ENCODE results near the gene CTNNB1.

Gene CTNNB1

DNA sequence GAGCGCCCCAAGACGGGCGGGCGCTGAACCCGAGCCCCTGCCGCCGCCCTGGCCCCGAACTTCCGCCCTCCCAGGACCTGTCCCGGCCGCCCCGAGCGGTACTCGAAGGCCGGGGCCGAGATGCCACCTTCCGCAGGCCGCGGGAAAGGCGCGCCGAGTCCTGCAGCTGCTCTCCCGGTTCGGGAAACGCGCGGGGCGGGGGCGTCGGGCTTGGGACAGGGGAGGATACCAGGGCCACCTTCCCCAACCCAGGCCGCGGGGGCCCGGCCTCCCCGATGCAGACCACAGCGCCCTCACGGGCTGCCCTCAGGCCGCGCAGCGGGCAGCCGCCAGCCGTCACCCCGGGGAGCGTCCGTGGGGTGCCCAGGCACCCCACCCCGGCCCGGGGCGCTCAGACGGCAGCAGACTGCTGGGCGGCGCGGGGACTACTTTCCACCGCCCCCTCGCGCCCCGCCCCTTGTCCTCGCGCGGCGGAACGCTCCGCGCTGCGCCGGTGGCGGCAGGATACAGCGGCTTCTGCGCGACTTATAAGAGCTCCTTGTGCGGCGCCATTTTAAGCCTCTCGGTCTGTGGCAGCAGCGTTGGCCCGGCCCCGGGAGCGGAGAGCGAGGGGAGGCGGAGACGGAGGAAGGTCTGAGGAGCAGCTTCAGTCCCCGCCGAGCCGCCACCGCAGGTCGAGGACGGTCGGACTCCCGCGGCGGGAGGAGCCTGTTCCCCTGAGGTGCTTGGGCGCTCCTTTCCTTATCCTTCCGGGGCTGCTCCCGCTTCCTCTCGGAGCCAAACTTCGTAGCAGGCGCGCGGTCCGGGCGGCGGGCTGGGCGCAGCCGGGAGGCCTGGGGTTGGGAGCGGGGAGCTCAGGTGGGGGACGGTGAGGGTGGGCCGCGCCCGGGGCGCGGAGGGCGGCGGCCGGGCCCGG is at the start of gene CTNNB1:
Gene CTNNB1, plus strand, starts transcription at position 556 of the 916 bp plus-strand sequence. CDS start 24,564 bp downstream, outside the sequence.
- H3F3A ChIP-seq (ENCODE audit: insufficient read depth, low read length), result peaks cover 4% of the 10 kb centered on the region; the same call in 1 of the 2 replicates
- peak within 1 kb of the TSS; percentile 89 for H3K9ac ChIP-seq (ENCODE audit: low read length)
- no peaks in the 10 kb centered on the region for H3K36me3 ChIP-seq (replicated peaks; ENCODE audit: insufficient read depth, low read length)
- H3K4me1 ChIP-seq (ENCODE audit: low read length), result peaks cover 18% of the 10 kb centered on the region
- peak within 1 kb of the TSS; percentile 97 for H3K4me3 ChIP-seq (ENCODE audit: low read length)
- H3K27ac ChIP-seq (ENCODE audit: low read length), result peak within 1 kb of the TSS; percentile 76; the same call in 1 of the 2 replicates
- peak within 1 kb of the TSS; percentile 80 for H3K4me2 ChIP-seq (ENCODE audit: low read depth, low read length)
- peak within 1 kb of the TSS; percentile 88 for H2AFZ ChIP-seq (ENCODE audit: low read length)
- peaks cover 37% of the 10 kb centered on the region for H4K20me1 ChIP-seq (ENCODE audit: insufficient read depth, low read length)
- no peak for TF ChIP-seq EZH2 (optimal IDR thresholded peaks at IDR 0.05; ENCODE audit: low read depth, low read length)
- TF ChIP-seq, protein P1, sequence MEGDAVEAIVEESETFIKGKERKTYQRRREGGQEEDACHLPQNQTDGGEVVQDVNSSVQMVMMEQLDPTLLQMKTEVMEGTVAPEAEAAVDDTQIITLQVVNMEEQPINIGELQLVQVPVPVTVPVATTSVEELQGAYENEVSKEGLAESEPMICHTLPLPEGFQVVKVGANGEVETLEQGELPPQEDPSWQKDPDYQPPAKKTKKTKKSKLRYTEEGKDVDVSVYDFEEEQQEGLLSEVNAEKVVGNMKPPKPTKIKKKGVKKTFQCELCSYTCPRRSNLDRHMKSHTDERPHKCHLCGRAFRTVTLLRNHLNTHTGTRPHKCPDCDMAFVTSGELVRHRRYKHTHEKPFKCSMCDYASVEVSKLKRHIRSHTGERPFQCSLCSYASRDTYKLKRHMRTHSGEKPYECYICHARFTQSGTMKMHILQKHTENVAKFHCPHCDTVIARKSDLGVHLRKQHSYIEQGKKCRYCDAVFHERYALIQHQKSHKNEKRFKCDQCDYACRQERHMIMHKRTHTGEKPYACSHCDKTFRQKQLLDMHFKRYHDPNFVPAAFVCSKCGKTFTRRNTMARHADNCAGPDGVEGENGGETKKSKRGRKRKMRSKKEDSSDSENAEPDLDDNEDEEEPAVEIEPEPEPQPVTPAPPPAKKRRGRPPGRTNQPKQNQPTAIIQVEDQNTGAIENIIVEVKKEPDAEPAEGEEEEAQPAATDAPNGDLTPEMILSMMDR (IDR thresholded peaks at IDR 0.05; ENCODE audit: low read length), result no peak
- no peak for TF ChIP-seq EZH2phosphoT487 (IDR thresholded peaks at IDR 0.05; ENCODE audit: low read length)
- no peaks in the 10 kb centered on the region for H3K9me3 ChIP-seq (replicated peaks; ENCODE audit: insufficient read depth, low read length)
- H3K27me3 ChIP-seq (replicated peaks; ENCODE audit: insufficient read depth, low read length), result no peaks in the 10 kb centered on the region
- DNase-seq, result peak; percentile 89
- H3K9me2 ChIP-seq (replicated peaks; ENCODE audit: insufficient read depth, low read length), result no peaks in the 10 kb centered on the region
- peaks cover 46% of the 10 kb centered on the region for H3K79me2 ChIP-seq (ENCODE audit: low read length)

DNA sequence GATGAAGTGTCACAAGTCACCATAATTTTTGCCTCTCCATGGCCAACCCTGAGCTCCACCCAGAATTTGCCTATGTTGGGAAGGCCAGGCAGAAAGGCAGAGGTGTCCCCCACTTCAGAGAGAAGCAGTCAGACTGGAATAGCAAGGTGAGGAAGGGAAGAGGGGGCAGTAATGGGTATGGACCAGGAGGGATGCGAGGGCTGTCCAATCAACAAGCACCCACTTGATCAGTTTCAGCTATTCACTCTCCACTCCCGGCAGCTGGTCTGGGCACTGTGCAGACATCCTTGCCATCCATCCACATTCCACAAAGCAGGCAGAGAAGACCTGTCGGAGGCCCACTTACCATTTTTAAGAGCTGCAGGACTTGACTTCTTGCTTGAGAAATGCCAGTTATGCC is 43.5 kb upstream of the CTNNB1 start:
- no peaks in the 10 kb centered on the region for H3K4me1 ChIP-seq (ENCODE audit: low read length)
- H3K79me2 ChIP-seq (ENCODE audit: low read length), result no peaks in the 10 kb centered on the region
- no peaks in the 10 kb centered on the region for H3K27me3 ChIP-seq (replicated peaks; ENCODE audit: insufficient read depth, low read length)
- no peaks in the 10 kb centered on the region for H3F3A ChIP-seq (ENCODE audit: insufficient read depth, low read length)
- H2AFZ ChIP-seq (ENCODE audit: low read length), result no peak overlapping the region
- H3K4me3 ChIP-seq (ENCODE audit: low read length), result no peak overlapping the region
- no peaks in the 10 kb centered on the region for H3K9me2 ChIP-seq (replicated peaks; ENCODE audit: insufficient read depth, low read length)
- no peaks in the 10 kb centered on the region for H4K20me1 ChIP-seq (ENCODE audit: insufficient read depth, low read length)
- no peaks in the 10 kb centered on the region for H3K9me3 ChIP-seq (replicated peaks; ENCODE audit: insufficient read depth, low read length)
- H3K36me3 ChIP-seq (replicated peaks; ENCODE audit: insufficient read depth, low read length), result no peaks in the 10 kb centered on the region
- H3K4me2 ChIP-seq (ENCODE audit: low read depth, low read length), result no peak overlapping the region
- no peak overlapping the region for H3K9ac ChIP-seq (ENCODE audit: low read length)
- no peak overlapping the region for H3K27ac ChIP-seq (ENCODE audit: low read length)
- TF ChIP-seq EZH2phosphoT487 (IDR thresholded peaks at IDR 0.05; ENCODE audit: low read length) (no peak), EZH2 (optimal IDR thresholded peaks at IDR 0.05; ENCODE audit: low read depth, low read length) (no peak)
- TF ChIP-seq, protein P1 (IDR thresholded peaks at IDR 0.05; ENCODE audit: low read length), result no peak
- DNase-seq, result no peak

DNA sequence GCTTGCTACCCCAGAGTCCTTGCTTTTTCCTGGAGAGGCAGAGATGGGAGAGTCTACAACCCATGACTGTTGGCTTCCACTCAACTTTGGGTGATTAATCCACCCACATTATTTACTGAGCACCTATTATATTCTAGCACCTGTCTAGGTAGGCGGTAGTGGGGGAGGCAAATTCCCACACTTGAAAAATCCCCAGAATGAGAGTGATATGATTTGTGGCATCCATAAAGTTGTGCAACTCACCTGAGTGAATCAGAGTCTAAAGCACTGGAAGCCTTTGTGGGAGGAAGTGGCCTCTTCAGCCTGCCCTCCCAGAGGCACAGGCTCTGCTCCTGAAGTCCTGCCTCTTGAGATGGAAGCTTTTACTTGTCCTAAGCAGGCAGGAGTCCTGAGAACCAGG is 40.4 kb upstream of the CTNNB1 start:
- Histone ChIP-seq H3K4me1 (ENCODE audit: low read length) (no peaks in the 10 kb centered on the region), H3K9me3 (replicated peaks; ENCODE audit: insufficient read depth, low read length) (no peaks in the 10 kb centered on the region), H3K9ac (ENCODE audit: low read length) (no peak overlapping the region), H2AFZ (ENCODE audit: low read length) (no peak overlapping the region), H3F3A (ENCODE audit: insufficient read depth, low read length) (no peaks in the 10 kb centered on the region), H3K27ac (ENCODE audit: low read length) (no peak overlapping the region), H3K79me2 (ENCODE audit: low read length) (no peaks in the 10 kb centered on the region), H3K9me2 (replicated peaks; ENCODE audit: insufficient read depth, low read length) (no peaks in the 10 kb centered on the region), H3K4me2 (ENCODE audit: low read depth, low read length) (no peak overlapping the region), H3K27me3 (replicated peaks; ENCODE audit: insufficient read depth, low read length) (no peaks in the 10 kb centered on the region), H3K36me3 (replicated peaks; ENCODE audit: insufficient read depth, low read length) (no peaks in the 10 kb centered on the region), H3K4me3 (ENCODE audit: low read length) (no peak overlapping the region), H4K20me1 (ENCODE audit: insufficient read depth, low read length) (no peaks in the 10 kb centered on the region)
- no peak for DNase-seq
- no peak for TF ChIP-seq EZH2 (optimal IDR thresholded peaks at IDR 0.05; ENCODE audit: low read depth, low read length)
- TF ChIP-seq, protein P1 (IDR thresholded peaks at IDR 0.05; ENCODE audit: low read length), result no peak
- no peak for TF ChIP-seq EZH2phosphoT487 (IDR thresholded peaks at IDR 0.05; ENCODE audit: low read length)

Data from MM.1S (cell line).